Uterus (tissue), 4 donors: ENCODE results near the gene ADRA2B. TPM values are rescaled to one million over a fixed set of nuclear protein-coding genes. Genes with fewer than 3 reads are reported as not detected.

Experiments used
- DNase-seq, 2 donors: peaks; one replicate each; pipeline ENCODE4 v3.0.0-alpha.2; 2019 to 2020
- H3K27ac ChIP-seq, 2 donors: fragments of 200-600 bp; sonication (generic); 1 replicate in 1 of 2; 2 replicates in 1 of 2; pipeline ENCODE4 v1.5.1; 2016 to 2018
- H3K27me3 ChIP-seq, 2 donors: fragments of 200-600 bp; sonication (generic); one replicate each; pipeline ENCODE4 v1.5.1; 2018 to 2019; ENCODE audit warnings: control low read depth in 1 of 2
- H3K36me3 ChIP-seq, 2 donors: fragments of 200-600 bp; sonication (generic); one replicate each; pipeline ENCODE4 v1.5.1; 2019; ENCODE audit warnings: control low read depth in 1 of 2
- H3K4me1 ChIP-seq, 2 donors: fragments of 200-600 bp; sonication (generic); one replicate each; pipeline ENCODE4 v1.5.1; 2018 to 2019; ENCODE audit warnings: control low read depth in 1 of 2
- H3K4me3 ChIP-seq, 2 donors: fragments of 200-600 bp; sonication (generic); 1 replicate in 1 of 2; 2 replicates in 1 of 2; pipeline ENCODE4 v1.5.1; 2018 to 2019; ENCODE audit warnings: mild to moderate bottlenecking in 1 of 2
- H3K9me3 ChIP-seq, 2 donors: fragments of 200-600 bp; sonication (generic); one replicate each; pipeline ENCODE4 v1.5.1; 2019; ENCODE audit warnings: control low read depth in 1 of 2
- CTCF ChIP-seq, 4 experiments: fragments of 200-600 bp in 2 of 4; fragments of 450-650 bp in 2 of 4; sonication (generic) in 2 of 4; IDR thresholded peaks; one replicate each; pipeline ENCODE4 v1.5.1; 2016 to 2019; ENCODE audit warnings: antibody characterized with exemption in 4 of 4, mild to moderate bottlenecking in 2 of 4, moderate library complexity in 1 of 4
- POLR2A ChIP-seq, 2 donors: fragments of 450-650 bp; IDR thresholded peaks; one replicate each; pipeline ENCODE4 v1.6.1; 2016; ENCODE audit warnings: antibody characterized with exemption in 2 of 2, mild to moderate bottlenecking in 1 of 2, moderate library complexity in 1 of 2
- intact Hi-C: fragments of 100-400 bp; cut with DNase I; formaldehyde crosslinking; loops from one replicate; pipeline ENCODE4 v1.15.1; 2023; ENCODE audit warnings: low total_unique reads
- total RNA-seq, 4 donors: library from RNA; depleted of rRNA in 3 of 4; stranded (reverse); fragments of >200 nt in 3 of 4; gene quantifications; one replicate each; pipeline versions ENCODE4 v1.1.0 to v1.2.4, GENCODE V29; 2014 to 2023
- donor health status: DM: yes; HTN: yes; CAD: no.

ADRA2B gene
- total RNA-seq, 4 donors from 2014 or later = 0.51 to 5.4 (median 2.6) TPM; not detected in 1

- Histone ChIP-seq H3K4me3 (no peak overlapping the region), H3K27me3 (peaks cover 0 to 12% of the 10 kb centered on the region in 2 donors), H3K4me1 (peaks cover 0 to 13% of the 10 kb centered on the region in 2 donors), H3K27ac (no peak overlapping the region), H3K9me3 (no peaks in the 10 kb centered on the region), H3K36me3 (no peaks in the 10 kb centered on the region)
- DNase-seq = no peak
- intact Hi-C loops = no loop called here
- TF ChIP-seq POLR2A (IDR thresholded peaks at IDR 0.05) = no peak
- no peak for TF ChIP-seq CTCF (IDR thresholded peaks at IDR 0.05)
These were observed 2.5 kb upstream of the ADRA2B start for GRCh38 chr2:96118698-96119388.

GRCh38 chr2:96117701-96118588, 1.6 kb upstream of the ADRA2B start:
- TF ChIP-seq POLR2A (IDR thresholded peaks at IDR 0.05) = no peak
- TF ChIP-seq CTCF (IDR thresholded peaks at IDR 0.05) = no peak
- H3K4me1 ChIP-seq = peaks cover 0 to 13% of the 10 kb centered on the region in 2 donors
- H3K4me3 ChIP-seq = no peak overlapping the region
- peaks cover 0 to 12% of the 10 kb centered on the region in 2 donors for H3K27me3 ChIP-seq
- H3K27ac ChIP-seq = no peak overlapping the region
- DNase-seq = no peak
- no peaks in the 10 kb centered on the region for H3K36me3 ChIP-seq
- intact Hi-C loops = no loop called here
- H3K9me3 ChIP-seq = no peaks in the 10 kb centered on the region

- intact Hi-C loops = no loop called here
- H3K27ac ChIP-seq = peak overlapping the region; percentile 10 to 41
- TF ChIP-seq POLR2A (IDR thresholded peaks at IDR 0.05) (no peak), CTCF (IDR thresholded peaks at IDR 0.05) (peak; percentile 44 to 91 (median 84))
- peak overlapping the region; percentile 5 to 47 for H3K4me3 ChIP-seq
- H3K27me3 ChIP-seq = peaks cover 0 to 12% of the 10 kb centered on the region in 2 donors
- DNase-seq = peak in 1 of 2 donors; percentile 35
- H3K4me1 ChIP-seq = peaks cover 0 to 13% of the 10 kb centered on the region in 2 donors
- no peaks in the 10 kb centered on the region for H3K36me3 ChIP-seq
- H3K9me3 ChIP-seq = no peaks in the 10 kb centered on the region
These were observed 635 bp upstream of the ADRA2B start for GRCh38 chr2:96116879-96117533.

GRCh38 chr2:96115631-96116423, 544 bp downstream of the ADRA2B start:
- TF ChIP-seq POLR2A (IDR thresholded peaks at IDR 0.05) (no peak), CTCF (IDR thresholded peaks at IDR 0.05) (no peak)
- no peaks in the 10 kb centered on the region for H3K36me3 ChIP-seq
- intact Hi-C loops = no loop called here
- H3K9me3 ChIP-seq = no peaks in the 10 kb centered on the region
- H3K4me3 ChIP-seq = peak overlapping the region; percentile 5 to 47
- no peak overlapping the region for H3K27ac ChIP-seq
- H3K27me3 ChIP-seq = peaks cover 0 to 12% of the 10 kb centered on the region in 2 donors
- no peak for DNase-seq
- peaks cover 0 to 13% of the 10 kb centered on the region in 2 donors for H3K4me1 ChIP-seq
